Measurements from ENCODE around the gene TRIM44. TPM values are rescaled to one million over a fixed set of nuclear protein-coding genes. Genes with fewer than 3 reads are reported as not detected.

TRIM44 gene
- polyA plus RNA-seq, 1 donor (not counting 4 experiments of a cell fraction or from before 2014, with no cell fraction given) = 48.3 TPM

DNA sequence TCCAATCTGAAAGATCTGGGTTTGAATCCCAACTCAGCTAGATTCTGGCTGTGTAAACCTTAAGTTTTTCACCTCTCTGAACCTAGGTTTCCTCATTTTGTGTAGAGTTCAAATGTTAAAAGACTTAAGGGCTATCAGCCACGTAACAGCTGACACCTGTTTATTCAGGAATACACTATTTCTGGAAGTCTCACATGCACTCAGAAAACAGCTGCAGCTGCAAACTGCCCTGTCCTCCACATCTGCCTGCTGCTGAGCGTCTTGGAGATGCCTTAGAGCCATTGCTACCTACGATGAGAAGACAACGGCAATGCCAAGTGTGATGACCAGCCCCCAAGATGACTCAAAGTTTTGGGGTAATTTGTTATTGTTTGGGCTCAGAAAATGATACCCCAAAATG is 6.7 kb upstream of the TRIM44 start:
- no peaks in the 10 kb centered on the region for H3K36me3 ChIP-seq (ENCODE audit: control insufficient read depth in 2 of 2, extremely low read depth in 1 of 2, insufficient read depth in 2 of 2, low read length in 2 of 2)
- no peak overlapping the region for H3K4me2 ChIP-seq (ENCODE audit: control insufficient read depth, extremely low read depth, insufficient read depth, low read depth, low read length)
- FAIRE-seq (no peak), DNase-seq (ENCODE audit: low read depth, low spot score) (no peak)
- no peaks in the 10 kb centered on the region for H3K79me2 ChIP-seq (ENCODE audit: control insufficient read depth, insufficient read depth, low read length)
- H3K27me3 ChIP-seq (ENCODE audit: control insufficient read depth, extremely low read depth, insufficient read depth, low read length) = no peaks in the 10 kb centered on the region
- no peaks in the 10 kb centered on the region for H3K9me1 ChIP-seq (ENCODE audit: control insufficient read depth, extremely low read depth, insufficient read depth, low read length)
- dilution Hi-C loops (cut with MboI; ENCODE audit: extremely low pct_ligation_motif_present, low sequenced_read_pairs) = no loop called here
- H4K20me1 ChIP-seq (ENCODE audit: control insufficient read depth, extremely low read depth, insufficient read depth, low read length) = no peaks in the 10 kb centered on the region
- no peaks in the 10 kb centered on the region for H3K9me3 ChIP-seq (ENCODE audit: control insufficient read depth, low read depth, low read length)
- H2AFZ ChIP-seq (ENCODE audit: control insufficient read depth, low read length) = no peak overlapping the region
- H3K9ac ChIP-seq (ENCODE audit: control insufficient read depth, extremely low read depth, insufficient read depth, low read length) = no peak overlapping the region
- H3K4me1 ChIP-seq (ENCODE audit: control insufficient read depth, extremely low read depth, insufficient read depth, low read length) = peaks cover 3% of the 10 kb centered on the region
- H3K27ac ChIP-seq (ENCODE audit: control insufficient read depth, insufficient read depth, low read length) = no peak overlapping the region
- H3K4me3 ChIP-seq (ENCODE audit: control insufficient read depth in 2 of 3, extremely low read depth in 1 of 3, insufficient read depth in 2 of 3, low read depth in 1 of 3, low read length in 3 of 3) = no peak overlapping the region
- TF ChIP-seq EZH2 (IDR thresholded peaks at IDR 0.05; ENCODE audit: low read length) = no peak
- TF ChIP-seq, protein P1, sequence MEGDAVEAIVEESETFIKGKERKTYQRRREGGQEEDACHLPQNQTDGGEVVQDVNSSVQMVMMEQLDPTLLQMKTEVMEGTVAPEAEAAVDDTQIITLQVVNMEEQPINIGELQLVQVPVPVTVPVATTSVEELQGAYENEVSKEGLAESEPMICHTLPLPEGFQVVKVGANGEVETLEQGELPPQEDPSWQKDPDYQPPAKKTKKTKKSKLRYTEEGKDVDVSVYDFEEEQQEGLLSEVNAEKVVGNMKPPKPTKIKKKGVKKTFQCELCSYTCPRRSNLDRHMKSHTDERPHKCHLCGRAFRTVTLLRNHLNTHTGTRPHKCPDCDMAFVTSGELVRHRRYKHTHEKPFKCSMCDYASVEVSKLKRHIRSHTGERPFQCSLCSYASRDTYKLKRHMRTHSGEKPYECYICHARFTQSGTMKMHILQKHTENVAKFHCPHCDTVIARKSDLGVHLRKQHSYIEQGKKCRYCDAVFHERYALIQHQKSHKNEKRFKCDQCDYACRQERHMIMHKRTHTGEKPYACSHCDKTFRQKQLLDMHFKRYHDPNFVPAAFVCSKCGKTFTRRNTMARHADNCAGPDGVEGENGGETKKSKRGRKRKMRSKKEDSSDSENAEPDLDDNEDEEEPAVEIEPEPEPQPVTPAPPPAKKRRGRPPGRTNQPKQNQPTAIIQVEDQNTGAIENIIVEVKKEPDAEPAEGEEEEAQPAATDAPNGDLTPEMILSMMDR (optimal IDR thresholded peaks at IDR 0.05 in 1 of 3, IDR thresholded peaks at IDR 0.05 in 1 of 3, conservative IDR thresholded peaks at IDR 0.05 in 1 of 3; ENCODE audit: extremely low read depth in 1 of 3, insufficient read depth in 2 of 3, low read length in 3 of 3) = no peak

DNA sequence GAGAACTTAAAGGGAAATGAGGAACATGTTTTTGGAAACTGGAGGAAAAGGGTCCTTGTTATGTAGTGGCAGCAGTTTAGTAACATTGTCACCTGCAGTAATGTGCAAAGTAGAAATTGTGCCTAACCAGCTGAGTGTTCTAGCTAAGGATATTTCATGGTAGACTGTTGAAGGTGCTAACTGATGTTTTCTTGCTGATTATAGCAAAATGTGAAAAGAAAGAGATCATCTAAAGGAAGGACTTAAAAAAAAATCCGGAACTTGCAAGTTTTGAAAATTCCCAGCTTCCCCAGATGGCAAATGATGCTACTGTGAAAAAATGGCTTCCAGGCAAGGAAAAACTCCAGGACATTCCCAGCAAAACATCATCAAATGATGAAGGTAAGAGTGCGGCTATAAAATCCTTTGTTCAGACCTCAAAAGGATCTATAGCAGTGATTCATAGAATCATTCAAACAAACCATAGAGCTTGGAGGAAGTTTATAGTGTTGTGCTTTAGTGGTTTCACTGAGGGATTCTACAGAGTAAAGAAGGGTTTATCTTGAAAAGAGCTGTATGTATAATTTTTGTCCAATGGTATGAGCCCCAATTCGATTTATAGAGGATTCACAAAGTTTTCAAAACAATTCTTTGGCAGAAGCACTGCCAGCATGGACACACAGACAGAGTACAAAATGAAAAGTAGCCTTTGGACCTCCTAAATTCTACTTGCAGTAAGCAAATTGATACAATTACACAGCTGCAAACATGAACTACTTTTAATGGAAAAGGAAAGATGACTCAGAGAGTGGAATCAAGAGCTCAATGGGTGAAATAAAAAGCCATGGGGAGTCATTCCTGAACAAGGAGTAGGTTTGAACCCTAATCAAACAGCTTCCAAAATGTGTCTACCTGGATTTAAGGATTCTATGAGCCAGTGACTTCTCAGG is 4.3 kb upstream of the TRIM44 start:
- no peaks in the 10 kb centered on the region for H3K27me3 ChIP-seq (ENCODE audit: control insufficient read depth, extremely low read depth, insufficient read depth, low read length)
- DNase-seq (ENCODE audit: low read depth, low spot score) (no peak), FAIRE-seq (no peak)
- no peak overlapping the region for H3K4me2 ChIP-seq (ENCODE audit: control insufficient read depth, extremely low read depth, insufficient read depth, low read depth, low read length)
- H3K4me3 ChIP-seq (ENCODE audit: control insufficient read depth in 2 of 3, extremely low read depth in 1 of 3, insufficient read depth in 2 of 3, low read depth in 1 of 3, low read length in 3 of 3) = no peak overlapping the region
- TF ChIP-seq, protein P1 (optimal IDR thresholded peaks at IDR 0.05 in 1 of 3, IDR thresholded peaks at IDR 0.05 in 1 of 3, conservative IDR thresholded peaks at IDR 0.05 in 1 of 3; ENCODE audit: extremely low read depth in 1 of 3, insufficient read depth in 2 of 3, low read length in 3 of 3) = no peak
- TF ChIP-seq EZH2 (IDR thresholded peaks at IDR 0.05; ENCODE audit: low read length) = no peak
- peaks cover 3% of the 10 kb centered on the region for H3K79me2 ChIP-seq (ENCODE audit: control insufficient read depth, insufficient read depth, low read length)
- peaks cover 14% of the 10 kb centered on the region for H3K4me1 ChIP-seq (ENCODE audit: control insufficient read depth, extremely low read depth, insufficient read depth, low read length)
- no peak overlapping the region for H3K9ac ChIP-seq (ENCODE audit: control insufficient read depth, extremely low read depth, insufficient read depth, low read length)
- H2AFZ ChIP-seq (ENCODE audit: control insufficient read depth, low read length) = no peak overlapping the region
- H3K9me3 ChIP-seq (ENCODE audit: control insufficient read depth, low read depth, low read length) = peaks cover 2% of the 10 kb centered on the region
- dilution Hi-C loops (cut with MboI; ENCODE audit: extremely low pct_ligation_motif_present, low sequenced_read_pairs) = no loop called here
- no peaks in the 10 kb centered on the region for H3K36me3 ChIP-seq (ENCODE audit: control insufficient read depth in 2 of 2, extremely low read depth in 1 of 2, insufficient read depth in 2 of 2, low read length in 2 of 2)
- H3K27ac ChIP-seq (ENCODE audit: control insufficient read depth, insufficient read depth, low read length) = no peak overlapping the region
- H3K9me1 ChIP-seq (ENCODE audit: control insufficient read depth, extremely low read depth, insufficient read depth, low read length) = no peaks in the 10 kb centered on the region
- no peaks in the 10 kb centered on the region for H4K20me1 ChIP-seq (ENCODE audit: control insufficient read depth, extremely low read depth, insufficient read depth, low read length)
